ENCODE data around the gene NUCKS1.

DNA sequence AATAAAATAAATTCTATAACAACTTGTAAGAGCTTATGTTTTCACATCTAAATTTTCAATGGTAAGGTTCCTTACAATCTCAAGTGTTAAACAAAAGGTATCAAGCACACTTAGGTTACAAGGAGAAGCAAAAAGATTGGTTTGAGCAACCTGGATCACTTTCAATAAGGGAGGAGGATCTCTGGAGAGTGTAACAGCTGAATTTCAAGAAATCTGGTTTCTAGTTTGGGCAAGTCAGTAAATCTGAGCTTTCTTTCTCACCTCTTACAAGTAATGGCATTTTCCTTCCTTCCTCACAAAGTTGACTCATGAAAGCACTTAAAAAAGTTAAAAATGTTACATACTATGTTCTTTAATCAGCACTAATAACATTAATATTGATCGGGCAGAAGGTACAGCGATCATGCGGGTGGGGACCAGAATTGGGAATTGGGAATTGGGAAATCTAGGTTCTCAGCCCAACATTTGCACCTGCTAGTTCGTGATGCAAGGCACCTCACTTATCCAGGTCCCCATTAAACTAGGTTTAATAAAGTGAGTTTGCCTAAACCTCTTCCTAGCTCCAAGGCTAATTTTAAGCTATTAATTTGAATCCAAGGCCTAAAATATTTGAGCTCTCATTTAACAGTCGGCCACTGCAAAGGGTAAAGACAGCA is 3.1 kb downstream of the NUCKS1 start:
- TF ChIP-seq EZH2 (IDR thresholded peaks at IDR 0.05; ENCODE audit: insufficient read depth, poor library complexity, severe bottlenecking) = no peak
- TF ChIP-seq EZH2phosphoT487 (IDR thresholded peaks at IDR 0.05; ENCODE audit: insufficient read depth, low read depth) = no peak
